Activated T-cell treated with anti-CD3 and anti-CD28 coated beads for 48 hours (primary cell): ENCODE results near the gene ST8SIA4.

Experiments used
- DNase-seq: peaks from one replicate; pipeline ENCODE4 v3.0.0-alpha.2; 2020; ENCODE audit warnings: low read depth

Gene ST8SIA4, protein sequence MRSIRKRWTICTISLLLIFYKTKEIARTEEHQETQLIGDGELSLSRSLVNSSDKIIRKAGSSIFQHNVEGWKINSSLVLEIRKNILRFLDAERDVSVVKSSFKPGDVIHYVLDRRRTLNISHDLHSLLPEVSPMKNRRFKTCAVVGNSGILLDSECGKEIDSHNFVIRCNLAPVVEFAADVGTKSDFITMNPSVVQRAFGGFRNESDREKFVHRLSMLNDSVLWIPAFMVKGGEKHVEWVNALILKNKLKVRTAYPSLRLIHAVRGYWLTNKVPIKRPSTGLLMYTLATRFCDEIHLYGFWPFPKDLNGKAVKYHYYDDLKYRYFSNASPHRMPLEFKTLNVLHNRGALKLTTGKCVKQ

DNA sequence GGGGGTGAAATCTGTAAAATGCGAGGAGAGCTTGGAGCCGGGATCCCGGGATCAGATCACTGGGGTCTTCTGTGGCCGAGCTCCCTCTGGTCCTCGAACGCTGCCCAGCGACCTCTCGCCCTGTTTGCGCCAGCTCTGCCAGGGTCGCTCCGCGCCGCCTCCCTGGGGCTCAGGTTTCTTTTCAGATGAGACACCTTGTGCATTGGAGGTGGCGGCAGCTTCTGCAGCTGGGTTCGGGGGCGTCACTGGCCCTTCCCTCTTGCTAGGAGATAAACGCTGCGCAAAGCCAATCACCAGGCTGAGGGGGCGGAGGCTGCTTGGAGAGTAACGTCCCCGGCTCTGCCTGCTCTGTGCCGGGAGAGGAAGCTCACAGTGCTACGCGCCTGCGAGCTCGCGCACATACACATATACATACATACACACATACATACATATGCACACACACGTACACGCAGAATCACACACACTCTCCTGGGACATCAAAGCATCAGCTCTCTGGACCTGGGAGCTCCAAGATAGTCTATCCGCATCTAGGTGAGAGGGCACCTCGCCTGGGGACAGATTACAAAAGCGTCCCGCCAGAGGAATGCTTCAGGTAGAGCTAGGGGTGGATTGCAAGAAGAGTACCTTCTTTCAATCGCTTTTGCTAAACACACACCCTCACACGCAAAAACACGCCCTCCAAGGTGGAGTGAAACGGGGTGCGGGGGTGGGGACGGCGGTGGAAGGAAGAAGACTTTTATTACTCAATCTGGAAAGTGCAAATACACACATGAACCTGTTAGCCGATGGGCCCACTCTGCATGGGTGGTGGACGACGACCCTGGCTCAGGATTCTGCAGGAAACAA is at the start of gene ST8SIA4:
ST8SIA4 (minus strand) TSS at position 244 of the 849 bp plus-strand sequence. CDS start 327 bp downstream, outside the sequence.
- peak; percentile 86 for DNase-seq

DNA sequence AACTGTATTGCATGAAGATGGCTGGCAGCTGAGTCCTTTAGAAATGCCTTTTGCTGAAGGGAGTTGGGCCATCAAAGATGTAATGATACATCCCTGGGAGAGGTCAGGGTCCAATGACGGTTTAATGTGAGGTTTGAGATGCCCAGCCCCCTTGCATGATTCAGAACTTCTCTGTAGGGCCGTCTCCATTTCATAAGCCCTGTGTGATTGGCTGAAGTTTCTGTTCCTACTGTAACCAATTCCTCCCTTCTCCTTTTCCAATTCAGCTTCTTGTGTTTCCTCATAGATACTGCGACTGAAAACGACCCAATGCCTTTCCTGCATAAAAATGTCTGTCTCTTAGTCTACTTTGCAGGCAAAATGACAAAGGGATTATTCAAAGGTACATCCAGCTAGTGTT is 47.9 kb upstream of the ST8SIA4 start:
- DNase-seq: no peak

DNA sequence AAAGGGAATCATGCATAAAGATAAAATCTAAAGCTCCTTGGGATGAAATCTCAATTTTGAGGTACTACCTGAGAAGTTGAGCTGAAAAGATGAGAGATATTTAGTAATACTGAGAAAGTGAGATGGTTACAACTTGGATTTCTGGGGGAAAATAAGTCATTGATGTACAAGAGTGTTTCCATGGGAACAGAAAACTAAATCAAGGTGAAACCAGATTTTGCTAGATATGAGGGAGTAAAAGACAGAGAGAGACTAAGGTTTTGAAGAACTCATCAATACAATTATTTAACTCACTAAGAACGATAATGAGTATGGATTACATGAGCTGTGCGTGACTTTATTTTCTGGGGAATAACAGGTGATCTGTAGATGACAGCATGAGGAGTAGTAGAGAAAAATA is 10.2 kb upstream of the ST8SIA4 start:
- DNase-seq: no peak

DNA sequence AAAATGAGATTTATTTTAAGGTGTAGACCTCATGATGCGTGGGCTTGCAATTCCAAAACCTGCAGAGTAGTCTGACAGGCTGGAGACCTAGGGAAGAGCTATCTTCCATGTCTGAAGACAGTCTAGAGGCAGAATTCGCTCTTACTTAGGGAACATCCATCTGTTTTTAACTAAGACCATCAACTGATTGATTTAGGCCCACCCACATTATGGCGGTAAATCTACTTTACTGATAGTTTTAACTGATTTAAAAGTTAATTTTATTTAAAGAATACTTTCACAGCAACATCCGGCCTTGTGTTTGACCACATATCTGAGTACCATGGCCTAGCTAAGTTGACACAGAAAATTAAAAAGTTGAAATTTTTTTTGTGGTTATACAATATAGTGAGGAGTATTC is 6.0 kb upstream of the ST8SIA4 start:
- DNase-seq: no peak

DNA sequence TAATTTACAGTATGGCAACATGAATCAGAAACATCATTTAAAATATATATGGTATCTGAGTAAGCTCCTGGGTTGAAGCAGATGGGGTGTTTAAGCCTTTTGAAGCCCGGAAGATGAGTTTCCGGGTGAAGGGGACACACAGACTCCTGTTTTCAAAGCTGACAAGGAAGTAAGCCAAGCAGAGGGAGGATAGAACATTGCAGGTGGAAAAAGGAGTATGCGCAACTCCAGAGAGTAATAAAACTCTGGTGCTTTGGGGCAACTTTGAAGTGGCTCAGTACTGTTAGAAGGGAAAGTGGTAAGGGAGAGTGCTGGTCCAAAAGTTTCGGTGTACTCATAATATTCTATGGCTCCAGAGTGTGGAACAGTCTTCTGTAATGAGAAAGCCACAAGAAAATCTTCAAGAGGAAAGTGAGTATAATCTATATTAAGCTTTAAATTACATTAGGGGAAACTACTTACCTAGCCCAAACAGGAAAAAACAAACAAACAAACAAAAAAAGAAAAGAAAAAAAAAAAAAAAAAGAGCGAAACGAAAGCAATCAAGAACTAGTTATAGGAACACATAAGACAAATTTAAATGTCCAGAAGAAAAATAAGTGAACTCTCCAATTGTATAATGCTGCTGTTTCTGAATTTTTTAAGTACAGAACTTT is 2.3 kb upstream of the ST8SIA4 start:
- DNase-seq: no peak

DNA sequence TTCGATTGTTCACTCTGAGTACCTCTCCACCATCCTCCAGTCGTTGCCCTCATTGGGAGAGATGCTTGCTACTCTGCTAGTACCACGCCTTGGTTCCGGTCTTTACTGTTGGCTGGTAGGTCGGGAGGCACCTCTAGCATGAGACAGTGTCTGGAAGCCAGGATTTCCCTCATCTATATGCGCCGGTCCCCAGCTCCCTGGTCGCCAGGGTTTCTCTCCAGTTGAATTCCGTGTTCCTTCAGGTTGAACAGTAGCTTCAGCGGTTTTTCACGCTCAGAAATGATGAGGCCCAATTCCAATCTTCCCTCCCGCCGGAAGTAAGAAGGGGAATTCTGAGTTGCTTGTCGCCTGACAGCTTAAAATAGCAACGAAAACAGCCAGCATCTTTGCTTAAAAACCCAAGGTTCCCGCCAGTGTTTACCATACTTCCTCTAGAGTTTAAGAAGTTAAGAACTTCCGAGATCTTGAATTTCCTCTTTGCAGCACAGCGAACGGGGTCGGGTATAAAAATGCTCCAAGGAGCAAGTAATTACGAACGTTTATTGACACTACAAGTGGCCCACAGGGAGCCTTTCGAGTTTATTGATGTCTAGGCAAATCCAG is 1.3 kb upstream of the ST8SIA4 start:
- peak; percentile 48 for DNase-seq

DNA sequence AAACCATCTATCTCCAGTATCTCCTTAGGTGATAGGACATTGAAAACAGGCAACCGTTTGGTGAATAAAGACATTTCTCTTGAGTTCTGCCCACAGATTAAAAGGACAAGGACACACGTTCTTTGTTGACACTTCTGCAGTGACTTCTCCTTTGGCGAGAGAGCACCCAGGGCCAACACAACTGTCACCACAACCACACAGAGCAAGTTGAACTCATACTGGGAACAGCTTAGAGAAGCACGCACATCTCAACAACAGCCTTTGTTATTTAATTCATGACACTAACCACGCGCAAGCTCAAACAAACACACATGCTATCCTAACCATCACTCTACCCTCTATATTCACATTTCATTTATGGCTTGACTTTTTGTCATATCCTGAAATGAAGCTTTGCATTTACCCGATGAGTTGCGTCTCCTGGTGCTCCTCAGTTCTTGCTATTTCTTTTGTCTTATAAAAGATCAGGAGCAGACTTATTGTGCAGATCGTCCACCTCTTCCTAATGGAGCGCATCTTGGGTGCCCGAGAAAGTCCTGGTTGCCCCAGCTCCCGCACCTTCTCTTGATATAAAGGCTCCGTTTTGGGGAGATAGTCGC is 543 bp downstream of the ST8SIA4 start:
- no peak for DNase-seq

DNA sequence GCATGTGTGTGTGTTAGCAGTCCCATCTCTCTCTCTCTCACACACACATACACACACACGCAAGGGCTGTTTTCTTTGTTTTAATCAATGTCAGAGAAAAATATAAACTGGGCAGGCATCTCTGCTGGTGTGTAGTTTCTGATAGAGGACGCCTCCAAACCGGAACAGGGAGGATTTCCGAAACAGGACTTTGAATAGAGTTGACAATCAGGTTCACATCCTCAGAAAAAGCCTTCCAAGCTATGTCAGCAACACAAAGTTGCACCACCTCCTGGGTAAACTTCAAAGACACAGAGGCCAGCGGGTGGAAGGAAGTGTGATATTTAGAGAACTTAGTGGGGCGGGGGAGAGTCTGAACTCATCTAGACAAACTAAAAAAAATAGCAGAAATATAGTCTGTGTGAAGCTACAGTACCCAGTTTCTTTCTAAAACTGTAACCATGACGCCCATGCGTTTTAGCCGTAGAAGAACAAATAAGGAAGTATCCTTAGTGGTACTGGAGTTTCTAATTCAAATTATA is 1.2 kb downstream of the ST8SIA4 start:
- no peak for DNase-seq

DNA sequence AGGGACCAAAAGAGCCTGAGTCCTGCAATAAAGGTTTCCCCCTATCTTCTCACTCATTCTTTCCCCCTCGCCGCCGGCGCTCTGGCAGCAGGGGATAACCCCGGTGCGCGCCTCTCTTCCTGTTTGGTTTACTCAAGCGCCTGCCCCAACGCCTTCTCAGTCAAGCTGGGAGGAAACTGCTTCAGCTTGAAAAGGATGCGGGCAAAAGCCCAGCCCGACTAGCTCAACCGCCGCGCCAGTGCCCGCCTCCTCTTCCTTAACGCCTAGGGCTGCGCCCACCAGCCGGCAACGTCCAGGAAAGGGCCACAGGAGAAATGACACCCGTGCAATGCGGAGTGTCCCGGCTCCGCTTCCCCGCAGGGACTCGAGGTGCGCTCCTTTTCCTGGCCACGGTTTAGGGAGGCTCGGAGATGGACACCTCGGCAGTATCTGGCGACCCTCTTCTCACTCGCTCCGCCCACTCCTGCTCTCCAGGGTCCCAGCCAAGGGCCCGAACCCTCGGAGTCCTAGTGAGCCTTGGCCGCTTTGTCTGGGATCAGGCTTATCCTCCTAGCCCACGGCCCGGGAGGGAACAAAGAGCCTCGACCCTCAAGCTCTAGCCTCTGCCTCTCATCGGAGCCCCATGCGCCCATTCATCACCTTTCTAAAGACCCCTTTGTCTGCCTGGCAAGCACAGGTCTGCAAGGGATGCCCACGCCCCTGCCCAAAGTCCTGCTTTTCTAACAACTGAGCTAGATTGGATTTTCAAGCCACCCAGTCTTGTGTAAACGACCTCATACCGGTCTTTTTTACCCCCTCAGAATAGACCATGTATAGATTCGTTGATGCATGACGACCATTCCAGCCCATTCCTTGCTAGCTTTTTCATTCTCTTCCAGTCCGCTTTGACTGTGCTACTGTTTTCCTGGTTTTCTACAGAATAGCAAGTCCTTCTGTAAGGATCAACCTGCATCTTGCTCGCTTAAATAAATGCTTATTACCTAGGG is 2.0 kb downstream of the ST8SIA4 start:
- peak; percentile 88 for DNase-seq

DNA sequence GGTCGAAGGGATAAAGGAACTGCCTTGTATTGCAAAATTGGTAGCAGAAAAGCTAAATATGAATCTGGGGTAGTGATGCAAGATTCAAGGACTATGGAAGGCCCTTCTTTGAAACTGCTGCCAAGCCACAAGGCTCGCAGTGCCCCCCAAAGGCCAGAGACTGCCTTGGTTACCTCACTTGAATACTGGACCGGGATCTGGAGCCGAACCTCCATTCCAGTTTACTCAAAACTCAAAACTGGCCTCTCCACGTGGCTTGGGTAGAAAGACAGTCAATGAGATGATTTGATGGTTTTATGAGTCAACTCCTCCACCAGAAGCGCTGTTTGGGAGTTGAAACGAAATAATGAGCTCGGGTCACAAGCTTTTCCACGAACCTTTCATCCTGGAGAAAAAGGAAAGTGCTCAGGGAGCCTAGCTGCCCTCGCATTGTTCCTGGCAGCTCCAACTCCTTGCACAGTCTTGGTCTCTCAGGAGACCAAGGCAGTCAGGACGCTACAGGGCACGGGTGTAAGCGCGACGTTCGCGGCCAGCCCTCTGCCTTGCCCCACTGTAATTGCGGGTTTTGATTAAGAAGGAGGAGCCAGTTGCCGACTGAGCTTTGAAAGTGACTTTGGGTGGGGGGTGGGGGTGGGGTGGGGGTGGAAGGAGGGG is 2.8 kb downstream of the ST8SIA4 start:
- peak; percentile 44 for DNase-seq

DNA sequence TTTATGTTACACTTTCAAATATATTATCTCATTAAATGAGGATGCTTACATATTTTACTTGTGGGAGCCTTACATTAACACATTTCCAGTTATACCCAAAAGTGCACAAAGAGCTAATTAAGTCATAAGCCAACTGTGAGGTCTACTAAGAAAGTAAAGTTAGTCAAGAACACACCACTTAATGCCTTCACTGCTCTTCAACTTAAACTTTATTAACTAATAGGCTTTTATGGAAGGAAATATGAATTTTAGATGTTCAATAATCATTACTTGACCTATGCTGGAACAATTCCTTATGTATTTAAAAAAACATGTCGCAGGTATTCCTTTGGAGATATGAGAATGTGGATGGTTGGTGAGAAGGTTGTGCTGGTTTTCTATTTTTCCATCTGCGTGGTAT is 3.4 kb downstream of the ST8SIA4 start:
- DNase-seq: no peak

DNA sequence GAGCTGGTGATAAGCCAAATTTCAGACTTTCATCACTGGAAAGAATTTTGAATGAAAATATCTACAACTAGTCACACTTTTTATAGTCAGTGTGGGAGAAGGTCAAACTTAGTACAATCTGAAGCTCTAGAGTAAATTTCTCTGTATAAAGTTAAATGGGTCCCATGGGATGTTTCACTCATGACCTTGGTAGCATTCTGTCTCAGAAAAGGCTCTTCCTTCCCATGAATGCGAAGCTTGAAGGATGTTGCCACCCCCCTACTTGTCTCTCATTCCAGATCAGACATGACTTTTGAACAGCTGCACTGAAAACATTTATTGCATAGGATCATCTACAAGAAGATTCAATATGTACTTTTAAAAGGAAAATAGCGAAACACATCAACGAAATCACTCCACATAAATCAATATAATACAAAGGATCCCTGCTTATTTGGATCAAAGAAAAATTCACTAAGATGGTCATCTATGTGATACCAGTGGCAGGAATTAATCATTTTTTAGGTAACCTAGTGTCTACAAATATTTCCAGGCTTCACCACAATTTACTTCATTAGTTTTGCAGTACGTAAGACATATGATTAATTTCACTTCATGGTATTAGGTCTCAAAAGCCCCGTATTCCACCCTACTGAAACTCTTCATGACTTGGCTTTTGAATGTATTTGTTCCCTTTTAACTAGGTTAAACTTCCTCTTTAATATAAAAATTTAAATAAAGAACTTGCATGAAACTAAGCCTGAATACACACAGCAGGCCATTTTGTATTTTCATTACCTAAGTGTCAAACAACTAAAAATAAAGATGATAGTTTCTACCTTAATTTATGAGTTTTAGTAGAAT is 4.4 kb downstream of the ST8SIA4 start:
- DNase-seq: no peak

DNA sequence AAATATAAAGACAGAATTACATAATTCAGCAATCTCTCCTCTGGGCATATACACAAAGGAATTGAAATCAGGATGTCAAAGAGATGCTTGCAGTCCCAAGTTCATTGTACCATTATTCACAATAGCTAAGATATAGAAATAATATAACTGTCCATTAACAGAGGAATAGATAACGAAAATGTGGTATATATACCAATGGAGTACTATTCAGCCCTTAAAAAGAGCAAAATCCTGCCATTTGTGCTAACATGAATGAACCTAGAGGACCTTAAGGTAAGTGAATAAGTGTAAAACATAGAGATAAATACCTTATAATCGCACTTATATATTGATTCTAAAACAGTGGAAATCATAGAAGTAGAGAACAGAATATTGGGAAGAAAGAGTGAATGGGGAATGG is 7.0 kb downstream of the ST8SIA4 start:
- DNase-seq: no peak

DNA sequence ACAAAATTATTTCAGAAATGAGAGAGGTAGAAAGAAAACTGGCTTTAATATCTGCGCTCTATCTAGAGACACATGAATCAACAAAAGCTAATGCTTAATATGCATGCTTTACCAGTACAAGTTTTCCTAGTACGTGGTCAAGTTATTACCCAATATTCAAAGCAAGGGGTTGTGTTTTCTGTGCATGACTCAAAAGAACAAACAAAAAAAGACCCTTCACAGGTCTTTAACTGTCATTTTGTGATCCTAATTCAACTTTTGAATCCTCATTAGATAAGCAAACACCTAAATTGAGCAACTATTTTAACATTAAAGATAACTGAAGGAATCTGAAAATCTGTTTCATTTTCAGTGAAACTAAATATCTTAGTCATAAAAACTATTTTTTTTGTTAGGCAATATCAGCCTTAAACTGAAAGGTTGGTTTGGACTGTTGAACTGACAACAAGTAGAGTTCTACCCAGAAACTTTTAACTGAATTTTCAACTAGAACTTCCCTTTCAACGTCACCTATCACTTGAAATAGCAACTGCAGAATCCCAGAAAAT is 12.5 kb downstream of the ST8SIA4 start:
- DNase-seq: no peak

DNA sequence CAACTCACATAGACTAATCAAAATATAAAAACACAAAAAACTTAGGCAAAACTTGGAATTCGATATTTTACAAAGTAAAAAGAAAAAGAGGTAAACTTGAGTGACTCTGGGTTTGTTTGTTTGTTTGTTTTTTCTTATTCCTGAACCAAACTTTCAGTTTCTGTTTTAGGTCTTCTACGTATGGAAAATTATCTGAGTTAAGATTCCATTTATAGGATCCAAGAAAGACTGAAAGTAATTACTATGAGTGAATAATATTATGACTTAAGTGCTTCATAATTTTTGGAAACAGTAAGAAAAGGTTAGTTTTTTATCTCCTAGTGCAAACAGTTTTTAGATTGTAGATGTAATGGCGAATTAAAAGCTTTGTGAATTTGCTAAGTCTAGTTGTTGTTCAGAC is 13.2 kb downstream of the ST8SIA4 start:
- DNase-seq: no peak

DNA sequence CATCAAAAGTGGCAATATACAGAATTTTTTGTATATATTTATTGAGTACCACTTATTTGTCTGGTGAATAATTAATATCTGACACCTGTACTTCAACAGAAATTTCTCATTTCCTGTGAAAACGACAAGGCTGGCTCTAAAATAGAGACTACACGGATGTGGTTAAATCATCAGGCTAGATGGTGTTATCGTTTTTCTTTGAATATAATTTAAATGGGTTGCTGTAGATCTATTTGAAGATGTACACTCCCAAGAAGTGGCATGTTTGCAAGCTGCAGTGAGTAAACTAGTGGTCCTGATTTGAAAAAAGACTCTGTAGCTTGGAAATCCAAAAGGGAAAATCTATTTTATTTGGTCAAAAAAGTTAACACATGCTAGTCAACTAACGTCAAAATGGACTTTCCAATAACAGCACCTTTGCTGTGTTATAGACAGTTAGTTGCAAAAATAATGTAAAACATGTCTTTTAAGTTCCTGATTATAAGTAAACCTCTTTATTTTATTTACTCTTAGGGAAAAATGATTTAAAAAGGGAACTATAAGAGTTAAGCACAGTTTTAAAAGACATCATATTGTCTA is 13.8 kb downstream of the ST8SIA4 start:
- DNase-seq: no peak

DNA sequence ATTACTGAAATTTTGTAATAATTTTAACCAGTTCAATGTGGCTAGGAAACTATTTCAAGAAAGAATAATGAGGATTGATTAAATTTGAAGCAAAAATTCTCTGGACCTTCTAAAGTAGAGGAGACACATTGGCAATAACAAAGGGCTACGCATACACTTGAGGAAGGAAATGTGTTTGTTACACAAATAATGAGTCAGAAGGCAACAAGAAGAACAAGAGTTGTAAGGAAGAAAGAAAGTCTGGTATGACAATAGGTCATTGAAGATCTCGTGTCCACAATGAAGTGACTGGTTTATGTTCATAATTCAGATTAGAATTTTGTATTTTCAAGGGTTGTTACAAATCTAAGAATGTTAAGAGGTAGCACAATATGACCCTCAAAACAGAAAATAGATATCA is 25.8 kb downstream of the ST8SIA4 start:
- no peak for DNase-seq
